Measurements from ENCODE around the gene IPO13. TPM values are rescaled to one million over a fixed set of nuclear protein-coding genes. Genes with fewer than 3 reads are reported as not detected.
A peak's percentile ranks its signal among the peaks of the same experiment; 100 is the strongest.

Gene IPO13
- total RNA-seq, 1 donor from 2014 or later: 7.8 TPM

- DNase-seq: no peak
Measured at GRCh38 chr1:43952731-43953346, 6.1 kb downstream of the IPO13 start.

DNA sequence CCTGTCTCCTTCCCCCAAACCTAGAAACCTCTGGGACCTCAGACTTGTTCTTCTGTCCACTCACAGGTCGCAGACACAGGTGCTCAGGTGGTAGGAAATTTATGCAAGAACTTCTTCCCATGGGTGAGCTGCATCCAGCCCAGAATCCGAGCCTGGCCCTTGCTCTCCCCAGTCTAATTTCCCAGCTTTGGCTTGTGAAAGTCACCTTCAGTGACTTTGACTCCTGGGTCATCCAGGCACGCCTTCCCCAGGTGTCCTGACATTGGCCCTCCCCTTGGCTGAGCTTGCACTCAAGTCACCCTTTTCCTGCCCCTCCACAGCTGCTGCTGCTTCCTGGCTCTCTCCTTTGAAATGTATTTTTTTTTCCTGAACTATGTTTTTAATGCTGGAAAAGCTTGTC is 6.6 kb downstream of the IPO13 start:
- no peak for DNase-seq

DNA sequence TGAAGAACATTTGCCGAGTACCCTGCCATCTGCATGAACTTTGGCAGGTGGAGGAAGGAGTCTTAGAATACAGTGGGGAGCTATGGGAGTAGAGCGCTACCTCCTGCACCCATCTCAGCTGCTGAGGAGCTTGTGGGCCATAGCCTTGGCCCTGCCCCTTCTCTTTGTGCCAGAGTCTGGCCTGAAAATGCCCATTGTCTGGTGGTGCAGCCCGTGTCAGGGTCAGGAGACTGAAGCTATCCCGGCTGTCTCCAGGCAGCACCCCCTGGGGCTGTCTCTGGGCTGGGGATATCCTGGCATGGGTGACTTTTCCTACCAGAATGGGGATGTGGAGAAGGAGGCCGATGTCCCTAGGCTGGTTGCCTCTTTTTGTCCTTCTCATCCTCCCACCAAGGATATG is 7.3 kb downstream of the IPO13 start:
- no peak for DNase-seq

DNA sequence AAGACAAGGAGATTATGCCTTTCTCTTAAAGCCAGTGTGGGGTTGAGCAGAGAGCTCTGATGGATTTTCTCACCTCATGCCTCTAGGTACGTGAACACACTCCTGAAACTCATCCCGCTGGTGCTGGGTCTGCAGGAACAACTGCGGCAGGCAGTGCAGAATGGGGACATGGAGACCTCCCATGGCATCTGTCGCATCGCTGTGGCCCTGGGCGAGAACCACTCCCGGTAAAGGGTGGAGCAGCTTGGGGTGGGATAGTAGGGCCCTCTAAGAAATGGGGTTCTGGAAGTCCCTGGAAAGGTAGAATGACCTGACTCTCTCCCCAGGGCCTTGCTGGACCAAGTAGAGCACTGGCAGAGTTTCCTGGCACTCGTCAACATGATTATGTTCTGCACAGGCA is 9.5 kb downstream of the IPO13 start:
- no peak for DNase-seq

DNA sequence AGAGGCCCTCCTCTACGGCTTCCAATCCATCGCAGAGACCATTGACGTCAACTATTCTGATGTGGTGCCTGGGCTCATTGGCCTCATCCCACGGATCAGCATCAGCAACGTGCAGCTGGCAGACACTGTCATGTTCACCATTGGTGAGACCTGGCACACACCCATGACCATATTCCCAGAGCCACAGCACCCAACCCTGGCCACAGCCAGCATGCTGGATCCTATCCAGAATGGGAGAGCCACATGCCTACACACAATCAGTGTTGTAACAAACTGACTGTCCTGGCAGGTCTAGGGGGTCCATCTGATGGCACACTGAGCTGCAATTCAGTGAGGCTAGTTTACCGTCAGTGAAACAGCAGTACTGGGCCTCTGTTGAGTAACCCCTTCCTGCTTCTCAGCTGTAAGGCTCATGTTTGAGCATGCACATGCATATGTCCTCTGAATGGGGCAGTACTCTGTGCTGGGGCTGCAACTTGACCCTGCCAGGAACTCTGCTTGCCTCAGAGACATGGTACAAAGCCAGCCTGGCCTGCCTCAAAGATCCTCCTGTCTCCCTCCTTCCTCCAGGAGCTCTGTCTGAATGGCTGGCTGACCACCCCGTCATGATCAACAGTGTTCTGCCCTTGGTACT is 10.8 kb downstream of the IPO13 start:
- DNase-seq: no peak

- no peak for DNase-seq
Measured at GRCh38 chr1:43958351-43959255, 11.9 kb downstream of the IPO13 start.

- no peak for DNase-seq
Measured at GRCh38 chr1:43960798-43961197, 14.0 kb downstream of the IPO13 start.

DNA sequence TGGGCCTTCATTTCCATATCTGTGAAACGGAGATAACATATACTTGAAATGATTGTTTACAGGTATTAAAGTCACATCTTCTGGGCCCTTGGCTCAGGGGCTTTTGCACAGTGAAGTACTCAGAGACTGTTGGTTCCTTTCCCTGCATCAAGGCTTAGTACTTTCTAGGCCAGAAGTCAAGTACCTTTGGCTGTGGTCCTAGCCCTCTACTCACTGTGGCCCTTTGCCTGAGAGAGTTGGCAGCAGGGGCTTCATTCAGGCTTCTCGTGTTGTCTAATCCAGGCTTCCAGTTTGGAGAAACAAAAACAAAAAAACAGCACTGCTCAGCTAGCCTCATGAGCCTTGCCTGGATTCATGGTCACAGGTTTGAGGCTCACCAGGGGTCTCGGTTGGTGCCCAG is 14.9 kb downstream of the IPO13 start:
- no peak for DNase-seq

GRCh38 chr1:43962324-43962723 is 15.6 kb downstream of the IPO13 start:
- no peak for DNase-seq

DNA sequence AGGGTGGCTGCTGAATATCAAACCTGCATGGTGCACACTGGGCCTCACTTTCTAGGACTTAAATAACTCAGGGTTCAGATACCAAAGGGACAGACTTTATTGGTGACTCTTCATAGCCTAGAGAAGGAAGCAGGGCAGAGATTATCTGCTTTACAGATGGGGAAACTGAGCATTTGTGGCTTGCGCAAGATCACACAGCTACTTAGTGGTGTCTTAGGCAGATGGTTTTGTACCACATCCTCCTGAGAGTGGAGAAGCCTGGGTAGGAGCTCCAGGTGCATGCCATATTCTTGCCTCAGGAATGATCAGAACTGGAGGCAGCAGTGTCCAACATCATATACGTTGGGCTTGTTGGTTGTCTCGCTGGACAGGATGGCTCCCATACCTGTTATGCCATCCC is 16.3 kb downstream of the IPO13 start:
- DNase-seq: no peak

DNA sequence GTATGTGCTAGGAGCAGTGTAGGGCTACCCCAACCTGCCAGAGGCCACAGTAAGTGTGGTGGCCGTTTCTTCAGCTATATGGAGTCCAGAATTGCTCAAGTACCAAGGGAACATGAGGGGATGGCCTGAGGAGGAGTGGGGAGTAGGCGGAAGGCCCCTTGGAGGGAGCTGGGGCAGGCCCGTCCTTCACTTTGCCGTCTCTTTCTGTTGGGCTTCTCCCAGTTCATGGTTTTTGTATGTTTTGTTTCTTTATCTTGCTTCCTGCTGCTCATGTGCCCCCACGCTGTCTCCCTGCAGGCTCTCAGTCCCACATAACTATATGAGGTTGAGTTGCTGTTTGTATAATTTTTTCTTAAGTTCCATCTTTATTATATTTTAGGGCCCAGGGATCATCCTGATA is 17.1 kb downstream of the IPO13 start:
- DNase-seq: no peak

- no peak for DNase-seq
Measured at GRCh38 chr1:43965316-43965715, 18.6 kb downstream of the IPO13 start.

GRCh38 chr1:43968348-43968948 is 21.7 kb downstream of the IPO13 start:
- DNase-seq: no peak

- DNase-seq: no peak
Measured at GRCh38 chr1:43969416-43969745, 22.6 kb downstream of the IPO13 start.

GRCh38 chr1:43969746-43970466 is 23.2 kb downstream of the IPO13 start, which contains the start of gene DPH2:
Gene DPH2 (plus strand): TSS chr1:43970010. CDS start chr1:43970176, 166 bp downstream.
- peak; percentile 97 for DNase-seq

DNA sequence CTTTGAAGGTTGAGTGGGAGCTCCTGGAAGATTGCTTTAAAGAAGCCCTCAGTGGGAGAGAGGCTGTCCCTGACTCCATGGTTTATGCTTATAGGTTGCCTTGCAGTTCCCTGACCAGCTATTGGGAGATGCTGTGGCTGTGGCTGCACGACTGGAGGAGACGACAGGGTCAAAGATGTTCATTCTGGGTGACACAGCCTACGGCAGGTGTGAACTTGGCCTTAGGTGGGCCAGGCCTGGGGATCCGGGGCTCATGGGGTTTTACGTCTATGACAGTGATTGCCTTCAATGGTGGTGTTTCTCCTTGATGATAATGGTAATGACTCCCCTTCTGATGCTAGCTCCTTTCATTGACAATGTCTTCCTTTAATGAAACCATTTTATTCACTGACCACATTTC is 23.8 kb downstream of the IPO13 start:
- no peak for DNase-seq

- DNase-seq: no peak
Measured at GRCh38 chr1:43970911-43971310, 24.2 kb downstream of the IPO13 start.

- DNase-seq: no peak
Measured at GRCh38 chr1:43971336-43971980, 24.7 kb downstream of the IPO13 start.

DNA sequence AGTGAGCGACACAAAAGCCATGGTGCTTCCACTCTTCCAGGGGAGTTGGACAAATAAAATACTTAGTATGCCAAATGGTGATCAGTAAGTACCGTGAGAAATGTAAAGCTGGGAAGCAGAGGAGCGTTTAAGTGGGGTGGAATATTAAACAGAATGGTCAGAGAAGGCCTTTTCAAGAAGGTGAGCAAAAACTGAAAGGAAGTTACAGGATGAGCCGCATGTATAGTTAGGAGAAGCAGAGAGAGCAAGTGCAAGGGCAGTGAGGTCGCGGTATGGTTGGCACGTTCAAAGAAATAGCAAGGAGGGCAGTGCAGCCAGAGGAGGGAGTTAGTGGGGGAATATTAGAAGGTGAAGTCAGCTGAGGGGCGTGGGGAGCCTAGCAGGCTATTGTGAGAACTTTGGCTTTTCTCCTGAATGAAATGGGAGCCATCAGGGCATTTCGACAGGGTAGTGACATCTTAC is 27.3 kb downstream of the IPO13 start:
- no peak for DNase-seq

GRCh38 chr1:43974443-43975248 is 27.9 kb downstream of the IPO13 start, which contains the start of gene ATP6V0B:
Gene ATP6V0B (plus strand): TSS chr1:43974960. CDS start chr1:43975041, 81 bp downstream.
- DNase-seq: peak; percentile 86

All from skin of body (tissue), 2 donors.